Stimulated activated CD4-positive, alpha-beta T cell treated with anti-CD3 and anti-CD28 coated beads, Interleukin-1b, Interleukin-23, amount 100 ng/mL, for 1 hour (primary cell): ENCODE data around the gene SWAP70.
"Not testable (repeated sequence)": the region's sequence is repeated elsewhere in the genome, so short reads cannot be mapped to it uniquely, and the experiment has no call there.

Source experiments
- DNase-seq, 2 donors: peaks; one replicate each; pipeline ENCODE4 v3.0.0-alpha.2; 2020; ENCODE audit warnings: low read depth in 2 of 2

SWAP70 gene

DNA sequence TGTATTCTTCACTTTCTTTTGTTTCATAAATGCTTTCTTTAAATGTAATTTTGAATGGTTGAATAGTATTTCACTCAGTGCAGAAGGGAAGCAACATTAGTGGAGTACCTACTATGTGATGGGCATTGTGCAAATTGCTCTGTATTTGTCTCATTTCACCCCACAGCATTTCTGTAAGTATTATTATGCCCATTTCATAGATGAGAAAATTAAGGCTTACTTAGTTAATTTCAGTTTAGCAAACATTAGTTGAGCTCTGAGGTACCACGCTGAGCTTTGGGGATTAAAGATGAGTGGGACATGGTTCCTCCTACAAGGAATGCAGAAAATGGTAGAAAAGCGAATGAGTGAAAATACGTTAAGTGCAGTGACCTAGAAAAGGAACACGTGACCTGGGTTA is 58.1 kb downstream of the SWAP70 start:
- DNase-seq, result no peak

GRCh38 chr11:9722893-9723292 is 59.0 kb downstream of the SWAP70 start:
- no peak for DNase-seq

DNA sequence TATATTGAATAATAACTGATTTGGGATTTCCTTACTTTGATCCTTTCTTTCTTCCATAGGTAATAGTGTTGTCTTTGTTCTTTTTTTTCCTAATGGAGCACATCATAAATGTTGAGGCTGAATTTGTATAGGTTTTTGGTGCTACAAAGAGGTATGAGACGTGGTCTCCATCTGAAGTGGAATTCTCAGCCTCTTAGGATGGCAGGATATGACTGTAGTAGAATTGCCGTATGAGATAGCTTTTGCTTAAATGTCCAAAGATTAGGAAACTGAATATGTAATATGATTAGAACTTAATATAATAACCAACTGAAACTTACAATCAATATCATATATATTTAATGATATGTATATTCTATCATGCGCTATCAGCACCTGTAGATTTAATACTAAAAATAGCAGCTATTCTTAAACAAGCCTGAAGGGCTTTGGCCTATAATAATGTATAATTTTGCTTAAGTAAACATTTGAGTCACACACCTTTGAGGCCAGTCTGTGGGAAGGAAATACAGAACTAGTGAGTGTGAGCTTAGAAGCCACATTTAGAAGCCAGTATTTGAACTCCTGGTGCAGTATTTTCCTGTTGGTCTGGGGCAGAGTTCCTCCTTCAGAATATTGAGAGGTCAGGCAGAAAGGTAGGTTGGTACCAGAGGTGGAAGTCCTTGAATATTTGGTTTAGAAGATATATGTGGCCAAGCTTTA is 62.6 kb downstream of the SWAP70 start:
- no peak for DNase-seq

- no peak for DNase-seq
Measured at GRCh38 chr11:9728058-9728457, 64.2 kb downstream of the SWAP70 start.

- no peak for DNase-seq
Measured at GRCh38 chr11:9731256-9731655, 67.4 kb downstream of the SWAP70 start.

GRCh38 chr11:9732453-9732852 is 68.6 kb downstream of the SWAP70 start:
- no peak for DNase-seq

- DNase-seq, result no peak
Measured at GRCh38 chr11:9733212-9733611, 69.3 kb downstream of the SWAP70 start.

DNA sequence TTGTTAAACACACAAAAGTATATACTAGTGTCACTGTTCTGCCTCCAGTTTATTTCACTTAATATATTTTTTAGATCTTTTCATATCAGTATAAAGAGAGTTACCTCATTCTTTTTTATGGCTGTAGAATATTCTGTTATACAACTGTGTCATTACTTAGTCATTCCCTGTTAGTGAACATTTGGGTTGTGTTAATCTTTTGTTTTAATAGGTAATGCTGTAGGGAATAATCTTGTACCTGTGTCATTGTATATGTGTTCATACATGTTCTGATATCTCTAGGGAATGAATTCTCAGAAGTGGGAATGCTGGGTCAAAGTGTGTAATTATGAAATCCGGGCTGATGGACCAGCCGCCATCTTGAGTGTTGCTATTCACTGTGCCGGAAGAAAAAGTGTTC is 71.4 kb downstream of the SWAP70 start:
- no peak for DNase-seq

- DNase-seq, result no peak
Measured at GRCh38 chr11:9735919-9736318, 72.0 kb downstream of the SWAP70 start.

GRCh38 chr11:9736365-9736764 is 72.5 kb downstream of the SWAP70 start:
- DNase-seq, result no peak

GRCh38 chr11:9738116-9738515 is 74.2 kb downstream of the SWAP70 start:
- DNase-seq, result no peak

- no peak for DNase-seq
Measured at GRCh38 chr11:9738707-9739106, 74.8 kb downstream of the SWAP70 start.

- DNase-seq, result no peak
Measured at GRCh38 chr11:9739123-9739900, 75.4 kb downstream of the SWAP70 start.

DNA sequence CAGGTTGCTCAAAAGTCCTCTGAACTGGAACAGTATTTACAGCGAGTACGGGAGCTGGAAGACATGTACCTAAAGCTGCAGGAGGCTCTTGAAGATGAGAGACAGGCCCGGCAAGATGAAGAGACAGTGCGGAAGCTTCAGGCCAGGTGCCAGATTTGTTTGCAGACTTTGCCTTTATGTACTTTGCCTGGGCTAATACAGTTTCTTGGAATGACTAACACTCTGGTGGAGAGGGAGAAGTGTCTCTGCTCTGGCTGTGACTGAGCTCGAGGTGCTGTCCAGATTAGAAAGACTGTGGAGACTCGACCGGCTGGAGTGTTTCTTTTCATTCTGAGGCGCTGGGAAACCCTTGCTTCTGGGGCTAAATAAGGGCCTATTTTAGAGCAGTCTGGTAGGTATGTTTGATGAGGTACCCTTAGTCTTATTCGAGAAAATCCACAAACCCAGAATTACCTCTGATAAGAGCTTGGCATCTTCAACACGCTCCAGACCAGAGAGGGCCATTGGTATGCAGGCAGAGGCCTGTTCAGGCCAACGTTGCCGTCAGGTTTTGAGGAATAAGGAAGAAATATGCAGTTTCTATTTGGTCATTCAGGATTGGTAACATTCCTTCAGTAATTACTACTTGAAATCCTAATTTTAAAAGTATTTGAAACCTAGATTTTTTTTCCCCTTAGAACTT is 76.5 kb downstream of the SWAP70 start:
- no peak for DNase-seq

- no peak for DNase-seq
Measured at GRCh38 chr11:9741260-9741659, 77.4 kb downstream of the SWAP70 start.

DNA sequence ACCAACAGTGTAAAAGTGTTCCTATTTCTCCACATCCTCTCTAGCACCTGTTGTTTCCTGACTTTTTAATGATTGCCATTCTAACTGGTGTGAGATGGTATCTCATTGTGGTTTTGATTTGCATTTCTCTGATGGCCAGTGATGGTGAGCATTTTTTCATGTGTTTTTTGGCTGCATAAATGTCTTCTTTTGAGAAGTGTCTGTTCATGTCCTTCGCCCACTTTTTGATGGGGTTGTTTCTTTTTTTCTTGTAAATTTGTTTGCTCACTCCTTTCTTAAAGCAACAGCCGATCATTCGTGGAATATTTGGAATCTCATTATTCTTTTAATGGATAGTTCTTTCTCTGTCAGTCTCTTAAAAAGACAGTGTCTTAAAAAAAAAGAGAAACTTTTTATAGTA is 79.6 kb downstream of the SWAP70 start:
- not testable (repeated sequence) for DNase-seq

DNA sequence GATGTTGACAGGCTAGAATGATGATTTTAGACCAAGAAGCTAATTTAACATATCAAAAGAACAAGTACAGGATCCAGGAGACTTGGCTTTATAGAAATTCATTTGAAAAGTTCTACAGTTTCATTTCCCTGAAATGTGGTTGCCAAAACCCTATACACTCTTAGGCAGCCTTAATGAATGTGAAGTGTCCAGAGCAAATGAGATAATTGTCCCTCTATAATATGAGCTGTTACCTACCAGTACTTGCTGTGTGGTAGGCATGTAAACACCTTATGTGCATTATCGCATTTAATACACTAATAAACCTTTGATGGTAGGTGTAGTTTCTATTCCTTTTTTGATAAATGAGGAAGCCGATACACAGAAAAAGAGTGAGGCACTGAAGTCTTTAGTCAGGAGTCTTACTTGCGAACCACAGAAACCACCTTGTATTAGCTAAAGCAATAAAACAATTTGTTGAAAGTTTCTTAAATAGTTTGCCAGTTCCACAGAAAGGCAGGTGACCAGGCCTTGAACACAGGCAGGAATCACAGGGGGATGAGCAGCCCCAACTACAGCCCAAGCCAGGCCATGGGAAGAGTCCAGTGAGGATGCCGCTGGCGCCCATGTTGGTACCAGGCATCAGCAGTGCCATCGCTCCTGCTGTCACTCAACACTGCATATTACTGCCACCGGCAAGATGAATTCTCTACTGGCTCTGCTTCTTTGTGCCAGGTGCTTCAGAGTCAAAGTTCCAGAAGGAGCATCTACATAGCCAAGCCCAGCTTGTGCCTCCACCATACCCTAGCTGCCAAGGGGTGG is 81.7 kb downstream of the SWAP70 start:
- DNase-seq, result no peak

DNA sequence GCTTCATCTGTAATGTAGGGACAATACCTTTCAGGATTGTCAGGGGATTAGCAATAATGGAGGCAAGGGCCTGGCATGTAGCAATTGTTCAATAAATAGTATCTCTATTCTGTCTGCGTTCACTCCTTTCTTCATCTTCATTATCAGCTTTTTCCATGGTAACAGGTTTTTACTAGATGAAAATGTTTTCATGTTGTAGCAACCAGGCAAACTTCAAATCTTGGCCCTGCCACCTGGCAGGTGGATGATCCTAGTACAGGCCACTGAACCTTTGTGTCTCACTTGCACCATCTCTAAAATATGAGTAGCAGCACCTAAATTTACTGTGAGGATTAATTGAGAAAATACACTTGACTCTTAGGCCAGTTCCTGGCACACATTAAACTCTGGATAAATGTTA is 83.4 kb downstream of the SWAP70 start:
- DNase-seq, result no peak

- no peak for DNase-seq
Measured at GRCh38 chr11:9747828-9748227, 84.0 kb downstream of the SWAP70 start.

- no peak for DNase-seq
Measured at GRCh38 chr11:9748361-9748970, 84.6 kb downstream of the SWAP70 start.

- DNase-seq, result no peak
Measured at GRCh38 chr11:9750551-9750950, 86.7 kb downstream of the SWAP70 start.

- no peak for DNase-seq
Measured at GRCh38 chr11:9752091-9752490, 88.2 kb downstream of the SWAP70 start.
